Measurements from ENCODE around the gene MPP3. TPM values are rescaled to one million over a fixed set of nuclear protein-coding genes. Genes with fewer than 3 reads are reported as not detected.

MPP3 gene
- total and polyA plus RNA-seq, 9 of the 15 experiments (the other 6 are each of a cell fraction or from before 2014, with no cell fraction given): 0.41 to 10.4 (median 4.5) TPM

DNA sequence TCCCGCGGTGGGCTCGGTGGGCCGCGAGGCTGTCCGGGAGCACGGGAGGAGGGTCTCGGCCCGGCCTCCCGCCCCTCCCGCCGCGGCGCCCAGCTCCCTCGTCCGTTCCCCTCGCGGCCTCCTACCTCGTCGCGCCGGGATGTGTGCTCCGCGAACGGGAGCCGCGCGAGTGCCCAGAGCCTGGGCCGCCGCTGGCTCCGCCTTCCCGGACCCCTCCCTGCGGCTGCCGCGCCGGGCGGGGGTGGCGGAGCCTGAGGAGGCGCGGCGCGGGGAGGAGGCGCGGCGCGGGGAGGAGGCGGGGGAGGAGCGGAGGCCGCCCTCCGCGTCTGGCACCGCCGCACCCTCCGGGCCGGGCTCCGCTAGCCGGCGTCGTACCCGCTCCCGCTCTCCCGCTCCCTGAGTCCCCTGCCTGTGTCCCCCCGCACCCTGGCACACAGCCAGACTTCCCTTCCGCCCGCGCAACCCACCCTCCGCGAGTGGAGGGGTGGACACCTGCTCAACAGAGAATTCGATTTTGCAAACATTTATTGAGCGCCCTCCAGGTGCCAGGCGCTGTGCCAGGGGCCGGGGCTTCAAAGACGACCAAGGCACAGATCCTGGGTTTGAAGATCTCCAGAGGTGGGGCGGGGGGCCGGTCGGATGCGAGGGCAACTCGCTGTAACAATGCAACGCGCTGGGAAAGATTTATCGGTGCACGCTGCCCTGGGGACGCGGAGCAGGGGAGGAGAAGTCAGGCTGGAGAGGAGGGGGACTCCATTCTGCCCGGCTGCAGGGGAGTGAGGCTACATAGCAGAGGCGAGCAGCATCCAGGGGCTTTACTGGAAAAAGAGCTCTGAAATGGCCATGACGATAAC lies at the start of gene MPP3 (continued):
- no peak for TF ChIP-seq LEF1 (IDR thresholded peaks at IDR 0.05)
- no peak for TF ChIP-seq PHTF2 (CRISPR knock-in tag; IDR thresholded peaks at IDR 0.05)
- TF ChIP-seq TBP (optimal IDR thresholded peaks at IDR 0.05; ENCODE audit: low read depth, low read length): no peak
- peak; percentile 14; the same call in 1 of the 2 replicates for TF ChIP-seq ZBTB7A (IDR thresholded peaks at IDR 0.05; ENCODE audit: borderline replicate concordance, control insufficient read depth, low read depth, low read length)
- no peak for TF ChIP-seq DPF2 (IDR thresholded peaks at IDR 0.05)
- TF ChIP-seq, protein P1, sequence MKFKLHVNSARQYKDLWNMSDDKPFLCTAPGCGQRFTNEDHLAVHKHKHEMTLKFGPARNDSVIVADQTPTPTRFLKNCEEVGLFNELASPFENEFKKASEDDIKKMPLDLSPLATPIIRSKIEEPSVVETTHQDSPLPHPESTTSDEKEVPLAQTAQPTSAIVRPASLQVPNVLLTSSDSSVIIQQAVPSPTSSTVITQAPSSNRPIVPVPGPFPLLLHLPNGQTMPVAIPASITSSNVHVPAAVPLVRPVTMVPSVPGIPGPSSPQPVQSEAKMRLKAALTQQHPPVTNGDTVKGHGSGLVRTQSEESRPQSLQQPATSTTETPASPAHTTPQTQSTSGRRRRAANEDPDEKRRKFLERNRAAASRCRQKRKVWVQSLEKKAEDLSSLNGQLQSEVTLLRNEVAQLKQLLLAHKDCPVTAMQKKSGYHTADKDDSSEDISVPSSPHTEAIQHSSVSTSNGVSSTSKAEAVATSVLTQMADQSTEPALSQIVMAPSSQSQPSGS (CRISPR knock-in tag; IDR thresholded peaks at IDR 0.05): no peak
- TF ChIP-seq, protein P2, sequence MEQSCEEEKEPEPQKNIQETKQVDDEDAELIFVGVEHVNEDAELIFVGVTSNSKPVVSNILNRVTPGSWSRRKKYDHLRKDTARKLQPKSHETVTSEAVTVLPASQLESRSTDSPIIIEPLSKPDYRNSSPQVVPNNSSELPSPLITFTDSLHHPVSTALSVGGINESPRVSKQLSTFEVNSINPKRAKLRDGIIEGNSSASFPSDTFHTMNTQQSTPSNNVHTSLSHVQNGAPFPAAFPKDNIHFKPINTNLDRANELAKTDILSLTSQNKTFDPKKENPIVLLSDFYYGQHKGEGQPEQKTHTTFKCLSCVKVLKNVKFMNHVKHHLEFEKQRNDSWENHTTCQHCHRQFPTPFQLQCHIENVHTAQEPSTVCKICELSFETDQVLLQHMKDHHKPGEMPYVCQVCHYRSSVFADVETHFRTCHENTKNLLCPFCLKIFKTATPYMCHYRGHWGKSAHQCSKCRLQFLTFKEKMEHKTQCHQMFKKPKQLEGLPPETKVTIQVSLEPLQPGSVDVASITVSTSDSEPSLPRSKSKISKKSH (CRISPR knock-in tag; IDR thresholded peaks at IDR 0.05): no peak
- no peak for TF ChIP-seq CEBPG (CRISPR knock-in tag; IDR thresholded peaks at IDR 0.05)
- TF ChIP-seq CEBPG (tag; conservative IDR thresholded peaks at IDR 0.05 in 1 of 2, IDR thresholded peaks at IDR 0.05 in 1 of 2): no peak
- no peak for TF ChIP-seq U2AF2 (optimal IDR thresholded peaks at IDR 0.05; ENCODE audit: low read depth, low read length)
- TF ChIP-seq, protein P3, sequence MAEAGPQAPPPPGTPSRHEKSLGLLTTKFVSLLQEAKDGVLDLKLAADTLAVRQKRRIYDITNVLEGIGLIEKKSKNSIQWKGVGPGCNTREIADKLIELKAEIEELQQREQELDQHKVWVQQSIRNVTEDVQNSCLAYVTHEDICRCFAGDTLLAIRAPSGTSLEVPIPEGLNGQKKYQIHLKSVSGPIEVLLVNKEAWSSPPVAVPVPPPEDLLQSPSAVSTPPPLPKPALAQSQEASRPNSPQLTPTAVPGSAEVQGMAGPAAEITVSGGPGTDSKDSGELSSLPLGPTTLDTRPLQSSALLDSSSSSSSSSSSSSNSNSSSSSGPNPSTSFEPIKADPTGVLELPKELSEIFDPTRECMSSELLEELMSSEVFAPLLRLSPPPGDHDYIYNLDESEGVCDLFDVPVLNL (CRISPR knock-in tag; IDR thresholded peaks at IDR 0.05; ENCODE audit: low read depth): no peak
- peak; percentile 49; the same call in 1 of the 2 replicates for TF ChIP-seq EGR1 (conservative IDR thresholded peaks at IDR 0.05)
- TF ChIP-seq TRIM28 (IDR thresholded peaks at IDR 0.05): no peak
- TF ChIP-seq TCF7 (IDR thresholded peaks at IDR 0.05; ENCODE audit: borderline replicate concordance): 0 out of 2 replicates have a peak, but pooled peaks have one; percentile 36
- TF ChIP-seq PTTG1 (tag; IDR thresholded peaks at IDR 0.05; ENCODE audit: low read depth): no peak

Measured in K562 (cell line).